Gastroesophageal sphincter (tissue), 4 donors: ENCODE results near the gene DDX42. TPM values are rescaled to one million over a fixed set of nuclear protein-coding genes. Genes with fewer than 3 reads are reported as not detected.
A peak's percentile ranks its signal among the peaks of the same experiment; 100 is the strongest.

Experiments used
- ATAC-seq: fragments of 150-250 bp; one replicate; pipeline ENCODE4 v1.9.1; 2016; ENCODE audit warnings: mild to moderate bottlenecking, moderate library complexity
- H3K27ac ChIP-seq, 4 donors: fragments of 200-600 bp; sonication (generic) in 3 of 4; 1 replicate in 3 of 4; 2 replicates in 1 of 4; pipeline ENCODE4 v1.5.1; 2016 to 2019
- H3K27me3 ChIP-seq: fragments of 200-600 bp; sonication (generic); one replicate; pipeline ENCODE4 v1.5.1; 2019
- H3K36me3 ChIP-seq, 2 donors: fragments of 200-600 bp; sonication (generic); one replicate each; pipeline ENCODE4 v1.5.1; 2019; ENCODE audit warnings: control low read depth in 1 of 2
- H3K4me1 ChIP-seq, 3 donors: fragments of 200-600 bp; sonication (generic); 1 replicate in 2 of 3; 2 replicates in 1 of 3; pipeline ENCODE4 v1.5.1; 2016 to 2019; ENCODE audit warnings: control low read depth in 2 of 3
- H3K4me3 ChIP-seq, 2 donors: fragments of 200-600 bp; sonication (generic); one replicate each; pipeline ENCODE4 v1.5.1; 2019; ENCODE audit warnings: mild to moderate bottlenecking in 1 of 2, moderate library complexity in 1 of 2
- H3K9me3 ChIP-seq, 3 donors: fragments of 200-600 bp; sonication (generic); one replicate each; pipeline ENCODE4 v1.5.1; 2017 to 2019; ENCODE audit warnings: control low read depth in 2 of 3
- CTCF ChIP-seq, 4 experiments: fragments of 200-600 bp in 2 of 4; fragments of 450-650 bp in 2 of 4; sonication (generic) in 1 of 4; IDR thresholded peaks; one replicate each; pipeline ENCODE4 v1.5.1; 2017 to 2019; ENCODE audit warnings: antibody characterized with exemption in 4 of 4, mild to moderate bottlenecking in 2 of 4, moderate library complexity in 2 of 4
- EP300 ChIP-seq: sonication (generic); formaldehyde crosslinking; IDR thresholded peaks from one replicate; pipeline ENCODE4 v1.6.1; 2017; ENCODE audit warnings: antibody characterized with exemption, mild to moderate bottlenecking
- POLR2A ChIP-seq, 2 donors: fragments of 450-650 bp; IDR thresholded peaks; one replicate each; pipeline ENCODE4 v1.6.1; 2017; ENCODE audit warnings: antibody characterized with exemption in 2 of 2, mild to moderate bottlenecking in 2 of 2, moderate library complexity in 1 of 2
- POLR2AphosphoS5 ChIP-seq: sonication (generic); formaldehyde crosslinking; IDR thresholded peaks from one replicate; pipeline ENCODE4 v1.6.1; 2017; ENCODE audit warnings: antibody characterized with exemption
- WGBS, 2 donors: methylation state at CpG; one replicate each; pipeline ENCODE4 v1.1.5; 2018; ENCODE audit warnings: low coverage in 1 of 2; 5-methylcytosine and 5-hydroxymethylcytosine counted together
- total RNA-seq, 4 donors: library from RNA; depleted of rRNA; stranded (reverse); fragments of >200 nt; gene quantifications; one replicate each; pipeline ENCODE4 v1.1.0, GENCODE V29; 2016

DDX42 gene
- total RNA-seq, 4 donors from 2014 or later = 66.6 to 126 (median 98.8) TPM

- Histone ChIP-seq H3K27ac (peak within 1 kb of the TSS; percentile 87 to 93 (median 90)), H3K36me3 (peaks cover 0 to 23% of the 10 kb centered on the region in 2 donors), H3K4me1 (peaks cover 0 to 24% (median 10%) of the 10 kb centered on the region in 3 donors), H3K4me3 (peak within 1 kb of the TSS; percentile 47 to 77), H3K27me3 (no peaks in the 10 kb centered on the region), H3K9me3 (no peaks in the 10 kb centered on the region)
- TF ChIP-seq POLR2AphosphoS5 = peak; percentile 81
- no peak for TF ChIP-seq EP300
- TF ChIP-seq POLR2A (IDR thresholded peaks at IDR 0.05) = peak; percentile 63 to 80
- TF ChIP-seq CTCF (IDR thresholded peaks at IDR 0.05) = peak in 1 of 4 experiments; percentile 11
- ATAC-seq = peak; percentile 100
- WGBS, 2 donors = 0% methylated on average over 2 of the region's 61 CpGs; no CpG with 5 or more reads in 1 of the 2 donors
Observed at GRCh38 chr17:63741408-63742173, 32.4 kb upstream of the DDX42 start, which contains the start of gene STRADA. Gene STRADA, minus strand, starts transcription at chr17:63741799. Its CDS starts 13,430 bp downstream, at chr17:63728369.

GRCh38 chr17:63751806-63752205, 22.2 kb upstream of the DDX42 start:
- no peaks in the 10 kb centered on the region for H3K9me3 ChIP-seq
- TF ChIP-seq CTCF (IDR thresholded peaks at IDR 0.05) (no peak), POLR2AphosphoS5 (no peak), EP300 (no peak), POLR2A (IDR thresholded peaks at IDR 0.05) (no peak)
- ATAC-seq = no peak
- H3K27me3 ChIP-seq = no peaks in the 10 kb centered on the region
- no peaks in the 10 kb centered on the region for H3K4me1 ChIP-seq
- peaks cover 3 to 100% of the 10 kb centered on the region in 2 donors for H3K36me3 ChIP-seq
- WGBS, 2 donors = 76 to 86% methylated on average over 1 to 8 of the region's 8 CpGs
- no peak overlapping the region for H3K27ac ChIP-seq
- no peak overlapping the region for H3K4me3 ChIP-seq

- no peak for TF ChIP-seq CTCF (IDR thresholded peaks at IDR 0.05)
- no peak for TF ChIP-seq POLR2AphosphoS5
- TF ChIP-seq EP300 = no peak
- TF ChIP-seq POLR2A (IDR thresholded peaks at IDR 0.05) = no peak
- no peak for ATAC-seq
- Histone ChIP-seq H3K36me3 (peaks cover 3 to 100% of the 10 kb centered on the region in 2 donors), H3K27ac (no peak overlapping the region), H3K4me3 (no peak overlapping the region), H3K4me1 (no peaks in the 10 kb centered on the region), H3K27me3 (no peaks in the 10 kb centered on the region), H3K9me3 (no peaks in the 10 kb centered on the region)
- 73 to 90% methylated on average over 1 of the region's 1 CpG for whole genome bisulfite sequencing, 2 donors
Observed at GRCh38 chr17:63752707-63753106, 21.3 kb upstream of the DDX42 start.

GRCh38 chr17:63753215-63753614, 20.8 kb upstream of the DDX42 start:
- no peak for TF ChIP-seq CTCF (IDR thresholded peaks at IDR 0.05)
- TF ChIP-seq POLR2AphosphoS5 = no peak
- TF ChIP-seq EP300 = no peak
- no peak for TF ChIP-seq POLR2A (IDR thresholded peaks at IDR 0.05)
- H3K4me3 ChIP-seq = no peak overlapping the region
- peaks cover 3 to 100% of the 10 kb centered on the region in 2 donors for H3K36me3 ChIP-seq
- 75 to 89% methylated on average over 1 of the region's 1 CpG for WGBS, 2 donors
- no peaks in the 10 kb centered on the region for H3K4me1 ChIP-seq
- no peaks in the 10 kb centered on the region for H3K27me3 ChIP-seq
- H3K9me3 ChIP-seq = no peaks in the 10 kb centered on the region
- H3K27ac ChIP-seq = no peak overlapping the region
- no peak for ATAC-seq

GRCh38 chr17:63754046-63754445, 19.9 kb upstream of the DDX42 start:
- no peak overlapping the region for H3K27ac ChIP-seq
- TF ChIP-seq POLR2A (IDR thresholded peaks at IDR 0.05) (no peak), EP300 (no peak)
- 91 to 96% methylated on average over 1 to 3 of the region's 3 CpGs for WGBS, 2 donors
- ATAC-seq = no peak
- no peaks in the 10 kb centered on the region for H3K27me3 ChIP-seq
- H3K9me3 ChIP-seq = no peaks in the 10 kb centered on the region
- H3K36me3 ChIP-seq = peaks cover 3 to 100% of the 10 kb centered on the region in 2 donors
- H3K4me3 ChIP-seq = no peak overlapping the region
- no peaks in the 10 kb centered on the region for H3K4me1 ChIP-seq
